CD4-positive, alpha-beta T cell treated with Interleukin-2 at 100 ng/mL for 4 hours (primary cell): Measurements from ENCODE around the gene SH3BP4.

Source experiments
- DNase-seq: peaks from one replicate; pipeline ENCODE4 v3.0.0-alpha.2; 2020; ENCODE audit warnings: low spot score

Gene SH3BP4

DNA sequence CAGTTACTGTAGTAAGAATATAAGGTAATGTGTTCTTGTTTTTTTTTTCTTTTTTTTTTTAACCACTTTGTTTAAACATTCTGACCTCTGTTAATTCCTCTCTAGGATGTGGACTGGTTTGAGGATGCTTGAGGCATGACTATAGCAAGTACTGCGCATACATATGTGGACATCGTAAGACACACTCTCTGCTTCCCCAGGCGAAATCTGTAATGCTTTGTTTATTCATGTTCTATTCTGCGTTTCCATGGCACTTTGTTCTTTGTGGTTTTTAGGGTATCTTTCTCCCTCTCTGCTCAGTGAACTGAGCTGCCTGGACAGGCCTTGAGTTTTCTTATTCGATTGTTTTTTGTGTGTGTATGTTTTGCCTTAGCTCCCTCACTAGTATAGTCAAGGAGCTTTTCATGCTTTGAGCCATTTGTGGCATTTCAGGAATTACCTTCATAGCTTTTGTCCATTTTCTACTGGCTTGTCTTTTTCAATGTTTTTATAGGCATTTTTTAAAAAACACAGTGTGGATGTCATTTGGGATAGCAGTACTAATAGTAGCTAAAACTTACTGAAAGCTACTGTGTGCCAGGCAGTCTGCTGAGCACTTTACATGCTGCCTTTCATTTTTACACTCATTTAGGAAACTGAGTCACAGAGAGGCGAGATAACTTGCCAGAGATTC is 1.9 kb upstream of the SH3BP4 start:
- no peak for DNase-seq

GRCh38 chr2:234950435-234950729 is 1.4 kb upstream of the SH3BP4 start:
- DNase-seq, result no peak

- DNase-seq, result no peak
These were observed 820 bp upstream of the SH3BP4 start for GRCh38 chr2:234950730-234951663.

DNA sequence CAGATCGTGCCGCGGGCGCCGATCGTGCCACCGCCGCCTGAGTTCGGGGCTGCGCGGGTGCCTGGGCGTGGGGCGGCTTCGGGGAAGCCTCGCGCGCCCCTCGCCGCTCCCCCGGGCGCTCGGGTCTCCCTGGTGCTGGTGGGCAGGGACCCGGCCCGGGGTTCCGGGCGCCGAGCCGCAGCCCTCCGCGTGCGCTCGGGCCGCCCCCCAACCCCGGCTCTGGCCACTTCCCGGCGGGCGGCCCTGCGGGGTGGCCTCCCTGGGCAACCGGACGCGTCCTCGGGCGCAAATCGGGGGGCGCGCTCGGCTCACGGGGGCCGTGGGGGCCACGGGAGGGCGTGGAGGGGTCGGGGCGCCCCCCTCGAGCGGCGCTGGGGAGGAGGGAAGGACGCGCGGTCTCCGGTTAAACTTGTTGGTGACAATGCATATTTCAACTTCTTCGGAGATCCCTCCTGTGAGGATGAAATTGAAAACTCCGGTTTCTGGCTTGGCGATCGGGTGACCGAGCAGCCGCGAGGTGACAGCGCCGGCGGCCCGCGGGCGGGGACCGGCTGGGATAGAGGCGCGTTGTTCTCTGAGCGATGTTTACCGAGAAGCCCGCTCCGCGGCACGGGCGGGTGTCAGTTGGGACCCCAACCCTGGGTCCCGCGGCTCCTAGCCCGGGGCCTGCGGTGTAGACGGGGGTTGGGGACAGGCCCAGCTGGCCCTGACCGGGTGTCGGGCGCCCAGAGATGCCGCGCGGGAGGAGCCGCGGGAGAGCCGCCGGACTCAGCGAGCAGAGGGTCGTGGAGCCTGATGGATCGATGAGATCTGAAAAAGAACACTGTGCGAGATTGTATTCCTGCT is 676 bp downstream of the SH3BP4 start:
- DNase-seq, result no peak

GRCh38 chr2:234953116-234954031 is 1.6 kb downstream of the SH3BP4 start:
- DNase-seq, result no peak

GRCh38 chr2:234954551-234954992 is 2.8 kb downstream of the SH3BP4 start:
- DNase-seq, result no peak

DNA sequence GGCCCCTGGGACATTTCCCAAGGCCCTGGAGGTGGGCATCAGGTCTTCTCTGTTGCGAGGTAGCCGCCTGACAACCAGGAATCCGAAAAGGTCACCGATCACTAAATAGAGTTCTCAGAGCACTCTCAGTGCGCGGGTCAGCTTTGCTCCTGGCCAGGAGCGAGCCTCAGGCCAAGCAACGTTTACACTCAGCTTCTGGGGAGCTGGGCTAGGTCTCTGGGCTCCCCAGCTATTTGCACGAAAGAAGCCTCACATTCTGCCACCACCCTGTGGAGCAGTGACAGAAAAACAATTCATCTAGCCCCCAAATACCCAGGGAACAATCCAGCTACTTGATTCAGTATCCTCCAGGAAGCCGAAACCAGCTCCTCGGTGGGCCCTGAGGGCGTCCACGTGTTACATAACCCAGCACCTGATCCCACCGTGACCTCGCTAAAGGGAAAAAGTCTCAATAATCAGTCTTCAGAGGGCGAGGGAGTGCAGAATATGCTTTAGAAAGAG is 3.3 kb downstream of the SH3BP4 start:
- no peak for DNase-seq

- no peak for DNase-seq
These were observed 4.2 kb downstream of the SH3BP4 start for GRCh38 chr2:234955971-234956509.

- DNase-seq, result no peak
These were observed 6.0 kb downstream of the SH3BP4 start for GRCh38 chr2:234957834-234958135.

DNA sequence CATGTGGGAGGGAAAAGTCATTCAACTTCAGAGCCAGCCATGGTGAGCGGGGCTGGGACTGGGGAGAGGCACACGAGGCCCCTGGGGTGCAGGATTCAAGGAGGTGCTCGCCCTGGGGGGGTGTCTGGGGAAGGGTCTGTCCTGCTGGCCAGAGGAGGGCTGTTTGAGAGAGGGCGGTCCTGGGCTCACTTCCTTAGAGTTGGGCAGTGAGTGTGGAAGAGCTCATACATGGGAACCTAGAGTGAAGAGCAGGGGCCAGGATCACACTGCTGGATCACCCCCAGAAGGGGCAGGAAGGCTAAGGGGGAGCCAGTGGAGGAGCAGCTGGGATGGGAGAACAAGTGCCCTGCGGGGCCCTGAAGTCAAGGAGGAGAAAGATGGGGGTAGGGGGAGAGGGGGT is 6.5 kb downstream of the SH3BP4 start:
- no peak for DNase-seq

- no peak for DNase-seq
These were observed 7.1 kb downstream of the SH3BP4 start for GRCh38 chr2:234958746-234959395.

DNA sequence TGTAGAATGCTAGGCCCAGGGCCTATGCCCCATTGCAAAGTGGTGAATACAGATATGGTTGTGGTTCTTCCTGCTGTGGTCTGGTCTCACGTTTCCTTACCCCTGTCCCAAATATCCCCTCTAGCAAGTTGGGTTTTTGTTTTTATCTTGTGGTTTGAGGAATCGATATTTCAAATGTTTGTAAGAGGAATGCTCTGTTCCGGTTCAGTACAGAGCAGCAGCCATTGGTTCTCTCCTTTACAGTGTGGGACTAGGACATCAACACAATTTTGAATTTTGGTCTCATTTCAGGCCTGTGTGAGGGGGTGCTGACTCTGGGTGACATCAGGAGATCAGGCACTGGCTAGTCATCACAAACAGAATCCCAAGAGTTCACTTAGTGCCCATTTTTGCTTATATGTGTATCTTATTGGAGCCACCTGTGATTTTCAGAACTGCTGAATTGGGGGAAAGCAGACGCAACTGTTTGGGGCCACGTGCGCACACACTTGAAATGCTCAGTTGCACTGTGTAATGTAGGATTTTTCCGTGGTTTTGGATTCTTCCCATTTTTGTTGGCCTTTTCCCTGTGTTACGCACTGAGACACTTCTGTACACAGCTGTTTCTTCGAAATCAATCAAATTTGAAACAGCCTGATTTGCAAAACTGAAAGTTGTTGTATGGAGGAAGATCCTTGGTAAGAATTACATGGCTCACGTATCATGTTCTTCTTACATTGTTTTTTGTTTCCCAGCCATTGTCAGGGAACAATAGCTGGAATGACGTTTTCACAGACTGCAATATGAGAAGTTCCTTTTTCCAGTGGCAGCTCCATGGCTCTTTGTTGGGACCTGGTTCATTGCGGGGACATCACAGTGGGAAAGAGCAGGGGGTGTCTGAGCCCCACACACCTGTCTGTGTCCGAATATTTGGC is 8.6 kb downstream of the SH3BP4 start:
- DNase-seq, result no peak

DNA sequence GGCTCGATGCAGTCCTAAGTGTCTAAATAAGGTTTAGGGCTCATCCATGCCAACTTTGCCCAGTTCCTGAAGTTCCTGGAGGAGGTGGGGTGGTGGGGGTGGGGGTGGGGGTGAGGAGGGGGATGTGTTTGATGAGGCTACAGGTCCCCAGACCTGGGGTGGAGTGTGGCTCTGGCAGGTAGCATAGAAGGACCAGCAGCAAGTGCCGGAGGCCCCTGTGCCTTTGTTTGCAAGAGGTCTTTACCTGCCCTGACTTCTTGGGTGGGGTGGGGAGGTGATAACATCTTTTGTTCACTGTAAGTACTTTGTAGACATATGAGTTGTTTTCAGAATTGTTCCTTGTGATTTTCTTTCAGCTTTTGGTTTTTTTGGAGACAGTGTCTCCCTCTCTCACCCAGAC is 10.0 kb downstream of the SH3BP4 start:
- DNase-seq, result no peak

- no peak for DNase-seq
These were observed 12.2 kb downstream of the SH3BP4 start for GRCh38 chr2:234963773-234964615.

- DNase-seq, result no peak
These were observed 13.0 kb downstream of the SH3BP4 start for GRCh38 chr2:234964631-234965461.

- DNase-seq, result no peak
These were observed 14.5 kb downstream of the SH3BP4 start for GRCh38 chr2:234966340-234966739.

- DNase-seq, result no peak
These were observed 15.5 kb downstream of the SH3BP4 start for GRCh38 chr2:234967201-234967869.
